ENCODE measurements around the gene IRF7.

IRF7 gene

GRCh38 chr11:617199-617911, 1.6 kb upstream of the IRF7 start:
- Histone ChIP-seq H3K27me3 (ENCODE audit: insufficient read depth, low read length) (no peaks in the 10 kb centered on the region), H3K4me3 (ENCODE audit: low read length) (no peak overlapping the region), H3K9me3 (ENCODE audit: insufficient read depth, low read depth, low read length) (no peaks in the 10 kb centered on the region), H3K4me1 (ENCODE audit: insufficient read depth, low read length) (no peaks in the 10 kb centered on the region), H3K9ac (ENCODE audit: low read depth, low read length) (no peak overlapping the region), H3K27ac (ENCODE audit: low read length) (no peak overlapping the region), H3K36me3 (ENCODE audit: insufficient read depth, low read depth, low read length) (peaks cover 8% of the 10 kb centered on the region; the same call in 1 of the 2 replicates)

DNA sequence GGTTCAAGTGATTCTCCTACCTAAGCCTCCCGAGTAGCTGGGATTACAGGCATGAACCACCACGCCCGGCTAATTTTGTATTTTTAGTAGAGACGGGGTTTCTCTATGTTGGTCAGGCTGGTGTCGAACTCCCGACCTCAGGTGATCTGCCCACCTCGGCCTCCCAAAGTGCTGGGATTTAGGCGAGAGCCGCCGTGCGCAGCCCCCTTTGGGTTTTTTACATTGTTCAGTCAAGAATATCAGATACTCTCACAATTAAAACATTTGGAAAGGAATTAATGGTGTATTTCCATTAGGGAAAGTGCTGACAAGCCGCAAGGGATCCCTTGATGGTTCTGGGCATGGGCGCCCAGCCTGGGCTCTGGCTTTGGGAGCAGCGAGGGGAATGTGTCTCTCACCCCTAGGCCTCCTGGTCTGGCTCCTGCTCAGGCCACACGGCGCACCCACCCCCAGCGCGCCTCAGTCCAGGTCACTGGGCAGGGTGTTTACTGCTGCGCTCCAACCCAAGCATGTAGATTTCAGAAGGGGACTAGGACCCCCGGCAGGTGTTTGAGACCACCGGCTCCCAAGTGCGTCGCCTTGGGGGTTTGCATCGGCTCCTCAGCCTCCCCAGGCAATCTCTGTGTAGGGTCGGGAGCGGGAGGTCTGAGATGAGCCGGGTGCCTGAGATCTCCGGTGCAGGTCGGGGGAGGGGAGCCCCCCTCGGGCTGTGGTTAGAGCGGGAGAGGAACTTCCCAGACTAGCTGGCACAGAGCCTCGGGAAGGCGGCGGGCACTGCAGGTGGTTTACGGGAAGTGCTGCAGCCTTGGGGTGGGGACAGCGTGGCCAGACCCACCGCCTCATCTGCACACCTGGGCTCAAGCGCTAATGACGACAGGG, 809 bp upstream of the IRF7 start:
- Histone ChIP-seq H3K4me1 (ENCODE audit: insufficient read depth, low read length) (no peaks in the 10 kb centered on the region), H3K9me3 (ENCODE audit: insufficient read depth, low read depth, low read length) (no peaks in the 10 kb centered on the region), H3K4me3 (ENCODE audit: low read length) (peak overlapping the region; percentile 76; the same call in 1 of the 2 replicates), H3K36me3 (ENCODE audit: insufficient read depth, low read depth, low read length) (peaks cover 16% of the 10 kb centered on the region), H3K9ac (ENCODE audit: low read depth, low read length) (peak overlapping the region; percentile 84; the same call in 1 of the 2 replicates), H3K27ac (ENCODE audit: low read length) (no peak overlapping the region), H3K27me3 (ENCODE audit: insufficient read depth, low read length) (no peaks in the 10 kb centered on the region)

DNA sequence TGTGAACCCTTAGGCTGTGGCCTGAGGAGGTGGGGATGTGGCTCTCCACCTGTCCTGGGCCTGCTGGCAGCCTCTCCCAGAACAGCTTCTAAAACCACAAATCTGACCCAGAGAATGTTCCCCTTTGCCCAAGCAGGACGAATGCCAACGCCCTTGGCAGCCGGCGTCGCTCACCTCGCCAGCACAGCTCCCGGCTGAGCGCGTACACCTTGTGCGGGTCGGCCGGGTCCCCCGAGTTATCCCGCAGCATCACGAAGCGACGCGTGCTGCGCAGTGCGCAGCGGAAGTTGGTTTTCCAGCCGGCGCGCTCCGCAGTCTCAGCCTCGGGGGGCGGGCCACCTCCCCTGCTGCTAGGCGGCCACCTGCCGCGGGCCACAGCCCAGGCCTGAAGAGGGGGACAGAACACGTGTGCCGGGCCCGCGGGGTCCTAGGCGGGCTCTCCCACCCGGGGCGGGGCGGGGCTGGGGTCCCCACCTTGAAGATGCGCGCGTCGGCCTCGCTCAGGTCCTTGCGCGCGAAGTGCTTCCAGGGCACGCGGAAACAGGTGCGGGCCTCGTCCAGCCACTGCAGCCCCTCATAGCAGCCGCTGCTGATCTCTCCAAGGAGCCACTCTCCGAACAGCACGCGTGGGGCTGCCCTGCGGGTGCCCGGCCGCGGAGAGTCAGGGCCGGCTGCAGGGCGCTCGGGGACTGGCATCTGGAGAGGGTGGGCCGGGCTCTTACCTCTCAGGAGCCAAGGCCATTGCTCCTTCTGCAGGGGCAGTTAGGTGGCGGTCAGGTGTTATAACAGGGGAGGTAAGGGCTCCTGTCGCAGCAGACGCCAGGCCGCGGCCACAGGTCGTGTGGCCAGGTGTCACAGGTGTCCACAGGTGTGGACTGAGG, 887 bp downstream of the IRF7 start:
- no peaks in the 10 kb centered on the region for H3K4me1 ChIP-seq (ENCODE audit: insufficient read depth, low read length)
- peaks cover 31% of the 10 kb centered on the region for H3K36me3 ChIP-seq (ENCODE audit: insufficient read depth, low read depth, low read length)
- no peaks in the 10 kb centered on the region for H3K9me3 ChIP-seq (ENCODE audit: insufficient read depth, low read depth, low read length)
- peak overlapping the region; percentile 84; the same call in 1 of the 2 replicates for H3K9ac ChIP-seq (ENCODE audit: low read depth, low read length)
- no peak overlapping the region for H3K27ac ChIP-seq (ENCODE audit: low read length)
- H3K27me3 ChIP-seq (ENCODE audit: insufficient read depth, low read length), result no peaks in the 10 kb centered on the region
- peak overlapping the region; percentile 76; the same call in 1 of the 2 replicates for H3K4me3 ChIP-seq (ENCODE audit: low read length)

DNA sequence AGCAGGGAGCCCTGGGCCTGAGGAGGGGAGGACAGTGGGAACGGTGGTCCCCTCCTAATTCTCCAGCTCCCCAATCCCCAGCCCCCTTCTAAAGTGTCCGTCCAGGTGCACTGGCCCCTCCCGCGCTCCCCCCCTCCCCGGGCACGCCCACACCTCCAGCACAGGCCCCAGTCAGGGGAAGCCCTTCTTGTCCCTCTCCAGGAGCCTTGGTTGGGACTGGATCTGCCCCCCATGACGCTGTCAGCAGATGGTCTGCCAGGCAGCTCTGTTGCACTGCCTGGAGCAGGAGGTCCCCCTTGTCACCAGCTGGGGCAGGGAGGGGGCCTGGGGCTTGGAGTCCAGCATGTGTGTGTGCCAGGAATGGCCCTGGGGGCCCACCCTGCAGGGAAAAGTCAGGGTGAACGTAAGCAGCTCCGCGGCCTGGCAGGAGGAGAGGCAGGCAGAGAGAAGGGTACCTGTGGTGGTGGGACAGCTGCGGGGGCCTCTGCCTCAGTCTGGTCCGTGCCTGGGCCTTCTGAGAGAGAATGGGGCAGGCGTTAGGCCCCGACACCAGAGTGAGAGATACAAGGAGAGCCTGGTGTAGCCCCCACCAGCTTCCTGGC, 1.6 kb downstream of the IRF7 start:
- H3K27ac ChIP-seq (ENCODE audit: low read length), result no peak overlapping the region
- peaks cover 37% of the 10 kb centered on the region for H3K36me3 ChIP-seq (ENCODE audit: insufficient read depth, low read depth, low read length)
- H3K4me3 ChIP-seq (ENCODE audit: low read length), result no peak overlapping the region; the same call in 1 of the 2 replicates
- no peak overlapping the region for H3K9ac ChIP-seq (ENCODE audit: low read depth, low read length)
- no peaks in the 10 kb centered on the region for H3K27me3 ChIP-seq (ENCODE audit: insufficient read depth, low read length)
- no peaks in the 10 kb centered on the region for H3K4me1 ChIP-seq (ENCODE audit: insufficient read depth, low read length)
- H3K9me3 ChIP-seq (ENCODE audit: insufficient read depth, low read depth, low read length), result no peaks in the 10 kb centered on the region

- Histone ChIP-seq H3K9ac (ENCODE audit: low read depth, low read length) (no peak overlapping the region), H3K27ac (ENCODE audit: low read length) (no peak overlapping the region), H3K4me3 (ENCODE audit: low read length) (no peak overlapping the region; the same call in 1 of the 2 replicates), H3K36me3 (ENCODE audit: insufficient read depth, low read depth, low read length) (peaks cover 44% of the 10 kb centered on the region), H3K9me3 (ENCODE audit: insufficient read depth, low read depth, low read length) (no peaks in the 10 kb centered on the region), H3K4me1 (ENCODE audit: insufficient read depth, low read length) (no peaks in the 10 kb centered on the region), H3K27me3 (ENCODE audit: insufficient read depth, low read length) (no peaks in the 10 kb centered on the region)
Observed at GRCh38 chr11:613369-613968, 2.3 kb downstream of the IRF7 start.

DNA sequence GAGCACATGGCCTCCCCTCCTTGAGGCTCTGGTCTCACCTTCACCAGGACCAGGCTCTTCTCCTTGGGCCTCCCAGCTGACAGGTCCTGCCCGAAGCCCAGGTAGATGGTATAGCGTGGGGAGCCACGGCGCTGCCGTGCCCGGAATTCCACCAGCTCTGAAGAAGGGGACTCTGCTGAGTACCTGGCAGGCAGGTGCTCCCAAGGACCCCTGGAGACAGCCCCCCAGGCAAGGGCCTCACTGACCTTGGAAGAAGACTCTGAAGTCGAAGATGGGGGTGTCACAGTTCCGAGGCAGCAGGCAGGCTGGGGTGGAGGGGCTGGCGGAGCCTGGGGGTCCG, 2.8 kb downstream of the IRF7 start:
- H3K36me3 ChIP-seq (ENCODE audit: insufficient read depth, low read depth, low read length), result peaks cover 49% of the 10 kb centered on the region
- no peak overlapping the region for H3K27ac ChIP-seq (ENCODE audit: low read length)
- no peaks in the 10 kb centered on the region for H3K4me1 ChIP-seq (ENCODE audit: insufficient read depth, low read length)
- no peak overlapping the region for H3K4me3 ChIP-seq (ENCODE audit: low read length)
- no peak overlapping the region for H3K9ac ChIP-seq (ENCODE audit: low read depth, low read length)
- no peaks in the 10 kb centered on the region for H3K9me3 ChIP-seq (ENCODE audit: insufficient read depth, low read depth, low read length)
- no peaks in the 10 kb centered on the region for H3K27me3 ChIP-seq (ENCODE audit: insufficient read depth, low read length)

- Histone ChIP-seq H3K9me3 (ENCODE audit: insufficient read depth, low read depth, low read length) (no peaks in the 10 kb centered on the region), H3K4me1 (ENCODE audit: insufficient read depth, low read length) (no peaks in the 10 kb centered on the region), H3K27ac (ENCODE audit: low read length) (no peak overlapping the region), H3K9ac (ENCODE audit: low read depth, low read length) (no peak overlapping the region), H3K27me3 (ENCODE audit: insufficient read depth, low read length) (no peaks in the 10 kb centered on the region), H3K36me3 (ENCODE audit: insufficient read depth, low read depth, low read length) (peaks cover 54% of the 10 kb centered on the region), H3K4me3 (ENCODE audit: low read length) (no peak overlapping the region)
Observed at GRCh38 chr11:612201-612960, 3.4 kb downstream of the IRF7 start.

GRCh38 chr11:611001-611996, 4.5 kb downstream of the IRF7 start:
- H3K4me3 ChIP-seq (ENCODE audit: low read length), result no peak overlapping the region

GRCh38 chr11:610146-610801, 5.5 kb downstream of the IRF7 start:
- Histone ChIP-seq H3K4me3 (ENCODE audit: low read length) (no peak overlapping the region), H3K4me1 (ENCODE audit: insufficient read depth, low read length) (no peaks in the 10 kb centered on the region), H3K36me3 (ENCODE audit: insufficient read depth, low read depth, low read length) (peaks cover 76% of the 10 kb centered on the region), H3K27ac (ENCODE audit: low read length) (no peak overlapping the region), H3K9me3 (ENCODE audit: insufficient read depth, low read depth, low read length) (no peaks in the 10 kb centered on the region), H3K27me3 (ENCODE audit: insufficient read depth, low read length) (no peaks in the 10 kb centered on the region), H3K9ac (ENCODE audit: low read depth, low read length) (no peak overlapping the region)

More at GRCh38 chr11:611001-611996, 4.5 kb downstream of the IRF7 start:
- no peak overlapping the region for H3K27ac ChIP-seq (ENCODE audit: low read length)
- H3K4me1 ChIP-seq (ENCODE audit: insufficient read depth, low read length), result no peaks in the 10 kb centered on the region
- no peak overlapping the region for H3K9ac ChIP-seq (ENCODE audit: low read depth, low read length)
- H3K36me3 ChIP-seq (ENCODE audit: insufficient read depth, low read depth, low read length), result peaks cover 65% of the 10 kb centered on the region
- H3K27me3 ChIP-seq (ENCODE audit: insufficient read depth, low read length), result no peaks in the 10 kb centered on the region
- no peaks in the 10 kb centered on the region for H3K9me3 ChIP-seq (ENCODE audit: insufficient read depth, low read depth, low read length)
